Measurements from ENCODE around the gene CHID1.

DNA sequence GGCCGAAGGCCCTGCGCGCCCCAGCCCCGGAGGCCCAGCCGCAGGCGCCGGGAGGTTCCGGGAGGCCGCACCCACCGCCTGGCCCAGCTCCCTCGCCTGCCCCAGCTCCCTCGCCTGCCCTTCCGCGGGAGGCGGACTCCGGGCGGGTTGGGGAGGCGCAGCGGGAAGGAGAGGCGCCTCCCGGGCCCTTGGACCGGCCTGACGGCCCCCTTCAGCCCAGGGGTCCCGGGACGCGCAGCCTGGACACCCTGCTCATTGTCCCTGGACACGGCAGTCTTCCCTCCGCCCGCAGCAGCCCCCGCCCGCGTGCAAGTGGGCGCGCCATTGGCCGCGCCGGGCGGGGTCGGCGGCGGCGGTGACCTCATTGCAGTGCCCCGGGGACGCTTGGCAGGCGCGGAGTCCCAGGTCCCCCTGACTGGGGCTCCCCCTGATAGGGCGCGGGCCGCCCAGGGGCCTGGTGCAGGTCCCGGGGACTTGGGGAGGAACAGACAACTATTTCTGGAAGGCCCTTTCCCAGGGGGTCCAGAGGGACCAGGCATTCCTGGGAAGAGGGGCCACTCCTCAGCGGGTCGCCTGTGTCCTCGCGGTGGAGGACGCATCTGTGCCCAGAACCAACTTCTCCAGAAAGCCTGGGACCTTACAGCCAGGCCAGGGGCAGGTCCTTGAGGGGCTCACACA, 77.4 kb downstream of the CHID1 start:
- TF ChIP-seq, protein P1, sequence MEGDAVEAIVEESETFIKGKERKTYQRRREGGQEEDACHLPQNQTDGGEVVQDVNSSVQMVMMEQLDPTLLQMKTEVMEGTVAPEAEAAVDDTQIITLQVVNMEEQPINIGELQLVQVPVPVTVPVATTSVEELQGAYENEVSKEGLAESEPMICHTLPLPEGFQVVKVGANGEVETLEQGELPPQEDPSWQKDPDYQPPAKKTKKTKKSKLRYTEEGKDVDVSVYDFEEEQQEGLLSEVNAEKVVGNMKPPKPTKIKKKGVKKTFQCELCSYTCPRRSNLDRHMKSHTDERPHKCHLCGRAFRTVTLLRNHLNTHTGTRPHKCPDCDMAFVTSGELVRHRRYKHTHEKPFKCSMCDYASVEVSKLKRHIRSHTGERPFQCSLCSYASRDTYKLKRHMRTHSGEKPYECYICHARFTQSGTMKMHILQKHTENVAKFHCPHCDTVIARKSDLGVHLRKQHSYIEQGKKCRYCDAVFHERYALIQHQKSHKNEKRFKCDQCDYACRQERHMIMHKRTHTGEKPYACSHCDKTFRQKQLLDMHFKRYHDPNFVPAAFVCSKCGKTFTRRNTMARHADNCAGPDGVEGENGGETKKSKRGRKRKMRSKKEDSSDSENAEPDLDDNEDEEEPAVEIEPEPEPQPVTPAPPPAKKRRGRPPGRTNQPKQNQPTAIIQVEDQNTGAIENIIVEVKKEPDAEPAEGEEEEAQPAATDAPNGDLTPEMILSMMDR (IDR thresholded peaks at IDR 0.05; ENCODE audit: insufficient read depth, low read length, poor library complexity, severe bottlenecking): no peak
- 0 out of 2 replicates have a peak, but pooled peaks have one; percentile 92 for TF ChIP-seq EZH2phosphoT487 (conservative IDR thresholded peaks at IDR 0.05; ENCODE audit: low read length)
